Ovary (tissue), 9 donors: ENCODE measurements around the gene TCERG1L. TPM values are rescaled to one million over a fixed set of nuclear protein-coding genes. Genes with fewer than 3 reads are reported as not detected.
A peak's percentile ranks its signal among the peaks of the same experiment; 100 is the strongest.
"Not testable (repeated sequence)": the region's sequence is repeated elsewhere in the genome, so short reads cannot be mapped to it uniquely, and the experiment has no call there.

Experiments used
- DNase-seq, 5 donors: peaks; one replicate each; pipeline ENCODE4 v3.0.0-alpha.2; 2019 to 2020
- H3K27ac ChIP-seq, 2 donors: fragments of 200-600 bp; one replicate each; pipeline versions ENCODE4 v1.5.1 to v1.8.0; 2019 to 2022
- H3K27me3 ChIP-seq: fragments of 200-600 bp; one replicate; pipeline ENCODE4 v1.8.0; 2022
- H3K36me3 ChIP-seq: fragments of 200-600 bp; sonication (generic); one replicate; pipeline ENCODE4 v1.5.1; 2019
- H3K4me1 ChIP-seq: one replicate; pipeline ENCODE4 v1.8.1; 2013; ENCODE audit warnings: mild to moderate bottlenecking, moderate library complexity; ENCODE audit not compliant: insufficient read depth
- H3K4me3 ChIP-seq: fragments of 200-600 bp; sonication (generic); one replicate; pipeline ENCODE4 v1.5.1; 2017
- H3K9me3 ChIP-seq, 2 donors: fragments of 200-600 bp in 1 of 2; sonication (generic) in 1 of 2; one replicate each; pipeline versions ENCODE4 v1.5.1 to v1.8.1; 2013 to 2019; ENCODE audit warnings: mild to moderate bottlenecking in 1 of 2, moderate library complexity in 1 of 2
- EP300 ChIP-seq: sonication (generic); formaldehyde crosslinking; IDR thresholded peaks from one replicate; pipeline ENCODE4 v1.6.1; 2017; ENCODE audit warnings: antibody characterized with exemption
- POLR2A ChIP-seq: fragments of 450-650 bp; IDR thresholded peaks from one replicate; pipeline ENCODE4 v1.6.1; 2017; ENCODE audit warnings: antibody characterized with exemption, mild to moderate bottlenecking, moderate library complexity
- WGBS, 3 donors: extraction: QIAGEN DNeasy Blood & Tissue Kit in 1 of 3; methylation state at CpG; one replicate each; pipeline versions ENCODE4 v1.1.5 to v1.1.7; 2013 to 2017; 5-methylcytosine and 5-hydroxymethylcytosine counted together
- intact Hi-C, 4 donors: fragments of 100-400 bp; cut with DNase I; formaldehyde crosslinking; loops; one replicate each; pipeline versions ENCODE4 v1.11.0 to v1.15.1; 2022 to 2023
- polyA plus RNA-seq, 2 donors: library from polyadenylated mRNA; stranded (reverse); fragments of 200-250 nt in 1 of 2; fragments of 350-450 nt in 1 of 2; fragmentation: Illumina TruSeq in 1 of 2; extraction: RNeasy Lipid Tissue Mini Kit (QIAGEN cat#74804) in 1 of 2; gene quantifications; one replicate each; pipeline ENCODE4 v1.2.3, GENCODE V29; 2013 to 2014
- total RNA-seq, 7 donors: library from RNA; depleted of rRNA in 2 of 7; stranded (reverse); fragments of >200 nt in 2 of 7; fragmentation: NEBNext Ultra II Directional in 3 of 7; extraction: Animal tissue kit (Norgen Biotek cat#: 25700) in 3 of 7; gene quantifications; one replicate each; pipeline versions ENCODE4 v1.1.0 to v1.2.4, GENCODE V29; 2016 to 2023
- TF ChIP-seq, protein P1 (sequence below), 3 donors: fragments of 450-650 bp in 2 of 3; fragments of 200-600 bp in 1 of 3; IDR thresholded peaks; one replicate each; pipeline versions ENCODE4 v1.5.1 to v1.8.0; 2016 to 2022; ENCODE audit warnings: antibody characterized with exemption in 3 of 3, mild to moderate bottlenecking in 1 of 3
- donor health status: DM: no; HTN: no; CAD: no; lungs with moderate emphysema.
- donor health status: DM: no; HTN: no; CAD: no.
- donor health status: Bipolar disorder and iron deficiency.
- donor health status: DM: yes; HTN: yes; CAD: no.
- donor health status: DM: no; HTN: no; CAD: no.
- donor health status: DM: yes; HTN: yes; CAD: no.

TCERG1L gene
- total and polyA plus RNA-seq, 9 donors: 1.1 to 8.0 (median 1.8) TPM

DNA sequence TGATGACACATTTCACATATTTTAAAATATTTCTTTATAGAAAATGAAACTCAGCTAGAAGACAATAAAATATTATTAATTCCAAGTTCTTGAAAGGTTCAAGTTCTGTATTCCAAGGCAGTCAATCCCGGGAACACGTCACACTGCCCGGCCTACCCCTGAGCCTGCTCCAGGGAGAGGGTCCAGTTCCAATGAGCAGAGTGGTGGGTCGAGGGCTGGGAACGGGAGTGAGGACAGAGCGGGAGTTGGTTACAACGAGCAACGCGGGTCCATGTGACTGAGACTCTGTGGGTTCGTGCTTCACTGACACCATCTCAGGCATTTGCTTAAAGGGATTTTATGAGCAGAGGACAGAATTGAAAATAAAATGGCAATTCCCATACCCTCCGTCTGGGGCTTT is 209.4 kb downstream of the TCERG1L start:
- no peaks in the 10 kb centered on the region for H3K36me3 ChIP-seq
- no peak overlapping the region for H3K4me3 ChIP-seq
- intact Hi-C loops: no loop called here
- H3K4me1 ChIP-seq: peaks cover 1% of the 10 kb centered on the region
- no peaks in the 10 kb centered on the region for H3K9me3 ChIP-seq
- 92 to 95% (median 92%) methylated on average over 11 of the region's 11 CpGs for WGBS, 3 donors
- H3K27me3 ChIP-seq: no peaks in the 10 kb centered on the region
- TF ChIP-seq, protein P1, sequence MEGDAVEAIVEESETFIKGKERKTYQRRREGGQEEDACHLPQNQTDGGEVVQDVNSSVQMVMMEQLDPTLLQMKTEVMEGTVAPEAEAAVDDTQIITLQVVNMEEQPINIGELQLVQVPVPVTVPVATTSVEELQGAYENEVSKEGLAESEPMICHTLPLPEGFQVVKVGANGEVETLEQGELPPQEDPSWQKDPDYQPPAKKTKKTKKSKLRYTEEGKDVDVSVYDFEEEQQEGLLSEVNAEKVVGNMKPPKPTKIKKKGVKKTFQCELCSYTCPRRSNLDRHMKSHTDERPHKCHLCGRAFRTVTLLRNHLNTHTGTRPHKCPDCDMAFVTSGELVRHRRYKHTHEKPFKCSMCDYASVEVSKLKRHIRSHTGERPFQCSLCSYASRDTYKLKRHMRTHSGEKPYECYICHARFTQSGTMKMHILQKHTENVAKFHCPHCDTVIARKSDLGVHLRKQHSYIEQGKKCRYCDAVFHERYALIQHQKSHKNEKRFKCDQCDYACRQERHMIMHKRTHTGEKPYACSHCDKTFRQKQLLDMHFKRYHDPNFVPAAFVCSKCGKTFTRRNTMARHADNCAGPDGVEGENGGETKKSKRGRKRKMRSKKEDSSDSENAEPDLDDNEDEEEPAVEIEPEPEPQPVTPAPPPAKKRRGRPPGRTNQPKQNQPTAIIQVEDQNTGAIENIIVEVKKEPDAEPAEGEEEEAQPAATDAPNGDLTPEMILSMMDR (IDR thresholded peaks at IDR 0.05): no peak
- TF ChIP-seq EP300: no peak
- no peak for TF ChIP-seq POLR2A
- peak in 1 of 5 donors; percentile 24 for DNase-seq
- H3K27ac ChIP-seq: no peak overlapping the region

DNA sequence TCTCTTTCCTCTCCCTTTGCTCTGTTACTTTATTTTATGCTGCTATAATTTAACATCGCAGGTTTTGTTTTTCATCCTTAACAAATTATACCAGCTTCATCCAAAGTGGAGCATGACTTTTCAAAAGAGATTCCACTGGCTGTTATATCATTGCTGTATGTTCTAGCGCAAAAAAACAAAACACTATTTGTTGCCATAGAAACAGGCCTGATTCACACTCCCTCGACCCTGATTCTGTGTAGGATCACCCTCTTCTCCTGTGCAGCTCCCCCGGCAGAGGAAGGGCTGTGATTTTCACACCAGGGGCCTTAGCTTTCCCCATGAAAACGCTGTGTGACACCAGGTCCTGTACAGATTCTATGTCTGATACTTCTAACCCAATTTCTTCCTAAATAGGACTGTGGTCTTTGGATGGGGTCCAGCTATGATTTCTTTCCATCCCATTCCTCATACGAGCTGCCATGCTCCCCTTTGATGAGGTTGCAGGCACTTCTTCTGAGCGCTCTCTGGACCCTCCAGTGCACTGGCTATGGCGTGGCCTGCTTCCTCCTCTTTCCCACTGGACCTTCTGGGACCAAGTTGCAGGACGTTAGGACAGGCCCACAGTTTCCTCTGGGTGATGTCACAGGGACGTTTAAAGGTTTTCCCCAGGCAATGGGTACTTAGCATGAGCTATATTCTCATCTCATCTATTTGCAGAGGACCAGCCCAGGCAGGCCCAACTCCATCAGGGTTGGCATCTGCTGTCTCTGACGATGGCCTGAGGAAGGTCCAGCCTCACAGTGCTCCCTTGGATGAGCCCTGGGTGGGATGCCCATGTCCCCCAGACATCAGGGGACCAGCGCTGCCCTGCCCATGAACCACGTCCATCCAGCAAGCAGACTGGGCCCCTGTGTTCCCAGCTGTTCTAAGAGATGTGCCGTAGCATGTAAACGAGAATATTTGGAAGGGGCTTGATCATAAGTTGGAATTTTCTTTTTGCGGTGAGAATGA is 210.8 kb downstream of the TCERG1L start:
- H3K36me3 ChIP-seq, H3K4me3 ChIP-seq, H3K9me3 ChIP-seq, H3K27ac ChIP-seq, H3K4me1 ChIP-seq, H3K27me3 ChIP-seq, intact Hi-C loops: not testable (repeated sequence)
- WGBS, 3 donors: 66 to 74% (median 70%) methylated on average over 16 of the region's 16 CpGs
- peak in 1 of 5 donors; percentile 29 for DNase-seq

DNA sequence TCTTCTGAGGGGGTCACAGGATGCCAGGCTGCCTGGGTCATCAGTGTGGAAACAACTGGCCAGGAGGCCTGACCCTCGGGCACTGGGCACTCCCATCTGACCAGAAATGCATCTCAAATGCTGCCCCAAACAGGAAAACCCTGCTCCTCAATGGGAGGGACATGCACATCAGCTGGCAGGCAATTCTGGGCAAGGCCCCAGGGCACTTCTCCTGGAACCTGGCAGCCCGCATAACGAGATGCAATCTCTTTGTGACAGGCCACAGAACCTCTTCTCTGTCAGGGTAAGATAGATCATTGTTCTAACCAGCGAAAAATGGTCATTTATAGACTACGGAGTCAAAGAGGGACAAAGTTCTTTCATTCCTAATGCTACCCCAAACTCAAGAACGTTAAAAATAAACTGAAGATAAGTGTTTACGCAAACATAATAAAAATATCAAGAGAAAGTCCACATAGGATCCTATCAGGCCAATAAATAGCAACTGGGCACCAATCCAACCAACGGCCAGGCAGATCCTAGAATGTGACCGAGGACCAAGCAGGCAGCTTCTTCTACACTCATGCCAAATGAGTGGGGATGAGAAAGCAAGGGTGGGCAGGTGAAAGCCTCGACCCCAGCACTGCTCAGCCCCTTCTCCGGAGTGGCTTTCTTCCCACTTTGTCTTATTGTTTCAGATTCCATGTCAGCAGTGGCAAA is 212.3 kb downstream of the TCERG1L start:
- 71 to 79% (median 78%) methylated on average over 11 of the region's 11 CpGs for WGBS, 3 donors
- TF ChIP-seq POLR2A (no peak), EP300 (no peak)
- TF ChIP-seq, protein P1 (IDR thresholded peaks at IDR 0.05): no peak
- Histone ChIP-seq H3K9me3 (no peaks in the 10 kb centered on the region), H3K27me3 (no peaks in the 10 kb centered on the region), H3K4me1 (peaks cover 4% of the 10 kb centered on the region), H3K27ac (no peak overlapping the region), H3K36me3 (no peaks in the 10 kb centered on the region), H3K4me3 (no peak overlapping the region)
- intact Hi-C loops: no loop called here
- no peak for DNase-seq

DNA sequence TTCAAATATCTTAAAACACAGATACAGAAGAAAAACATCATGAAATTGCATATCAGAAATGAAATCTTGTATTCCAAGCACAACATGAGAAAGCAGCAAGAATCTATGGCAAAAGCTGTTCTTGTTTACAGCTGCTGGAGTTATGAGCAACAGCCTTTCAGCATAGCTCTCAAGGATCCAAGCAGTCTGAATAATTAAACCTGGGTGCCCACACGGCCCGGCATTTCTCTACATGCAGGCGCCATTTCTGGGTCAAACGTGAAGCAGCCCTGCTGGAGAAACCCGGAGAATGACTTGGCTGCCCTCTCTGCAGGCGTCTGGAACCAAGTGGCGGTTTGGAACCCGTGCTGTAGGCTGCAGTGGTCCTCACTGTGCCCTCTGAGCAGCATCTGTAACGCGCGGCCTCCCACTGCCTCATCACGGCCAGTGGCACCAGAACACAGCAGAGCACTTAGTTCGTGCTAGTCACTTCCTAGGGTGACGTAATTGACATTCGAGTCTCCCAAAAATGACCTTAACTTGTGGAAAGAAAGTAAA is 213.0 kb downstream of the TCERG1L start:
- Histone ChIP-seq H3K4me3 (no peak overlapping the region), H3K36me3 (no peaks in the 10 kb centered on the region), H3K9me3 (no peaks in the 10 kb centered on the region), H3K27ac (no peak overlapping the region), H3K4me1 (peaks cover 11% of the 10 kb centered on the region), H3K27me3 (no peaks in the 10 kb centered on the region)
- intact Hi-C loops: no loop called here
- TF ChIP-seq POLR2A: no peak
- TF ChIP-seq EP300: no peak
- no peak for DNase-seq
- 89 to 91% (median 90%) methylated on average over 15 of the region's 15 CpGs for WGBS, 3 donors

DNA sequence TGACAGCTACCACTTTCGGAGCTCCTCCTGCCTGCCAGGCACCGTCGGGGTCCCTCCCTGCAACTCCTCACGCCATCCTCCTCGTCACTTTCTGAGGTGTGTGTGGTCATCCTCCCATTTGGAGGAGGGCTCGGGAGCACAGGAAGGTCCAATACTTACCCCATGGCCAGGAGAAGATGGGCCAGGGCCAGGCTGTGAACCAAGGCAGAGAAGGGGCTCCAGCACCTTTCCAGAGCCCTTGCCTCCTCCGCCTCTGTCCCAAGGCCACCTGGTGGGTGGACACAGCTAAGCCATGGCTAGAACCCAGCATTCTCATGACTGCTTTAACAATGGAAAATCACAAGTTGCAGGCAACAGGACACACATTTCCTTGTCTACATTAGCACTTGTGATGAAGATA is 215.5 kb downstream of the TCERG1L start:
- H3K9me3 ChIP-seq: no peaks in the 10 kb centered on the region
- no peak for DNase-seq
- H3K4me3 ChIP-seq: no peak overlapping the region
- H3K27ac ChIP-seq: no peak overlapping the region
- WGBS, 3 donors: 95 to 96% (median 96%) methylated on average over 7 of the region's 7 CpGs
- H3K36me3 ChIP-seq: no peaks in the 10 kb centered on the region
- H3K27me3 ChIP-seq: no peaks in the 10 kb centered on the region
- intact Hi-C loops: no loop called here
- TF ChIP-seq EP300 (no peak), POLR2A (no peak)
- TF ChIP-seq, protein P1 (IDR thresholded peaks at IDR 0.05): no peak
- peaks cover 15% of the 10 kb centered on the region for H3K4me1 ChIP-seq
